Pancreas (tissue), 10 donors: ENCODE measurements around the gene DIP2B. TPM values are rescaled to one million over a fixed set of nuclear protein-coding genes. Genes with fewer than 3 reads are reported as not detected.

Source experiments
- ATAC-seq, 4 donors: fragments of 200-7000 bp; cut with Tn5 transposase; one replicate each; pipeline versions ENCODE4 v1.8.0 to v1.9.1; 2020; ENCODE audit warnings: mild to moderate bottlenecking in 4 of 4, moderate library complexity in 4 of 4
- DNase-seq, 6 donors: peaks; one replicate each; pipeline ENCODE4 v3.0.0-alpha.2; 2020
- FAIRE-seq: peaks from 2 replicates; lab custom pipeline; 2012; peaks lifted over from hg19 to GRCh38; lab: Jason Lieb, UNC
- H3K27ac ChIP-seq, 4 donors: fragments of 200-600 bp; sonication (generic); 1 replicate in 3 of 4; 2 replicates in 1 of 4; pipeline versions ENCODE4 v1.5.0 to v1.8.0; 2020
- H3K27me3 ChIP-seq, 4 donors: fragments of 200-600 bp; one replicate each; pipeline ENCODE4 v1.8.0; 2021
- H3K36me3 ChIP-seq, 3 donors: fragments of 200-600 bp; sonication (generic) in 1 of 3; one replicate each; pipeline versions ENCODE4 v1.5.0 to v1.8.0; 2020 to 2021
- H3K4me1 ChIP-seq, 3 donors: fragments of 200-600 bp; one replicate each; pipeline ENCODE4 v1.8.0; 2021
- H3K4me3 ChIP-seq, 4 donors: fragments of 200-600 bp; sonication (generic) in 2 of 4; one replicate each; pipeline versions ENCODE4 v1.5.0 to v1.8.0; 2020 to 2021
- H3K9me3 ChIP-seq, 4 donors: fragments of 200-600 bp; one replicate each; pipeline ENCODE4 v1.8.0; 2021
- CTCF ChIP-seq, 4 donors: fragments of 200-600 bp; sonication (generic) in 3 of 4; IDR thresholded peaks; one replicate each; pipeline versions ENCODE4 v1.5.0 to v1.8.0; 2021; ENCODE audit warnings: antibody characterized with exemption in 4 of 4
- WGBS, 2 donors: extraction: QIAGEN DNeasy Blood & Tissue Kit; methylation state at CpG; one replicate each; pipeline ENCODE4 v1.1.7; 2013; 5-methylcytosine and 5-hydroxymethylcytosine counted together
- intact Hi-C, 3 donors: fragments of 100-400 bp; cut with DNase I; formaldehyde crosslinking; loops; one replicate each; pipeline versions ENCODE4 v1.11.1 to v1.14.2; 2022
- polyA plus RNA-seq, 2 donors: library from polyadenylated mRNA; stranded (reverse); fragments of 200-250 nt; gene quantifications; one replicate each; pipeline ENCODE4 v1.2.3, GENCODE V29; 2013
- total RNA-seq, 6 donors: library from RNA; stranded (reverse); fragmentation: NEBNext Ultra II Directional in 4 of 6; extraction: Animal tissue kit (Norgen Biotek cat#: 25700) in 4 of 6; gene quantifications; one replicate each; pipeline versions ENCODE4 v1.2.1 to v1.2.4, GENCODE V29; 2021 to 2023
- donor health status: healthy with polysubstance abuse.
- donor health status: DM: no; HTN: no; CAD: no; lungs with moderate emphysema.
- donor health status: DM: no; HTN: no; CAD: no.
- donor health status: control.
- donor health status: control.
- donor health status: Bipolar disorder and iron deficiency.
- donor health status: DM: yes; HTN: yes; CAD: no.
- donor health status: DM: no; HTN: no; CAD: no.
- donor health status: DM: no; HTN: no; CAD: no.
- donor health status: DM: yes; HTN: yes; CAD: no.

The DIP2B gene
- total and polyA plus RNA-seq, 8 donors = 3.2 to 15.9 (median 9.2) TPM

- DNase-seq (no peak), FAIRE-seq (no peak), ATAC-seq (no peak)
- WGBS, 2 donors = 42 to 47% methylated on average over 1 of the region's 1 CpG
- H3K9me3 ChIP-seq = no peaks in the 10 kb centered on the region
- no peak overlapping the region for H3K4me3 ChIP-seq
- intact Hi-C loops = no loop called here
- H3K27me3 ChIP-seq = no peaks in the 10 kb centered on the region
- peaks cover 7 to 19% (median 14%) of the 10 kb centered on the region in 3 donors for H3K4me1 ChIP-seq
- TF ChIP-seq CTCF (IDR thresholded peaks at IDR 0.05) = no peak
- H3K27ac ChIP-seq = no peak overlapping the region
- H3K36me3 ChIP-seq = no peaks in the 10 kb centered on the region
Observed at GRCh38 chr12:50600364-50600763, 95.6 kb downstream of the DIP2B start.

- no peak for TF ChIP-seq CTCF (IDR thresholded peaks at IDR 0.05)
- Histone ChIP-seq H3K4me1 (peaks cover 0 to 19% (median 11%) of the 10 kb centered on the region in 3 donors), H3K27me3 (no peaks in the 10 kb centered on the region), H3K36me3 (no peaks in the 10 kb centered on the region), H3K27ac (no peak overlapping the region), H3K9me3 (no peaks in the 10 kb centered on the region), H3K4me3 (no peak overlapping the region)
- ATAC-seq (peak in 3 of 4 donors; percentile 11 to 36 (median 30)), FAIRE-seq (no peak), DNase-seq (no peak)
- 71 to 74% methylated on average over 4 of the region's 4 CpGs for WGBS, 2 donors
- intact Hi-C loops = no loop called here
Observed at GRCh38 chr12:50603817-50604639, 99.2 kb downstream of the DIP2B start.

GRCh38 chr12:50604640-50604920 lies 99.8 kb downstream of the DIP2B start:
- Histone ChIP-seq H3K9me3 (no peaks in the 10 kb centered on the region), H3K36me3 (no peaks in the 10 kb centered on the region), H3K4me1 (peaks cover 0 to 19% (median 11%) of the 10 kb centered on the region in 3 donors), H3K27me3 (no peaks in the 10 kb centered on the region), H3K27ac (no peak overlapping the region), H3K4me3 (no peak overlapping the region)
- DNase-seq = no peak
- intact Hi-C loops = no loop called here
- no peak for ATAC-seq
- no peak for FAIRE-seq
- no peak for TF ChIP-seq CTCF (IDR thresholded peaks at IDR 0.05)
- 56 to 66% methylated on average over 1 of the region's 1 CpG for WGBS, 2 donors

GRCh38 chr12:50606675-50607375 lies 102.0 kb downstream of the DIP2B start:
- Histone ChIP-seq H3K4me1 (peaks cover 0 to 11% (median 11%) of the 10 kb centered on the region in 3 donors), H3K27me3 (no peaks in the 10 kb centered on the region), H3K36me3 (no peaks in the 10 kb centered on the region), H3K27ac (no peak overlapping the region), H3K4me3 (no peak overlapping the region), H3K9me3 (no peaks in the 10 kb centered on the region)
- FAIRE-seq (no peak), ATAC-seq (peak in 3 of 4 donors; percentile 31 to 72 (median 66)), DNase-seq (no peak)
- intact Hi-C loops = no loop called here
- TF ChIP-seq CTCF (IDR thresholded peaks at IDR 0.05) = no peak
- WGBS, 2 donors = 60 to 72% methylated on average over 5 of the region's 5 CpGs
